Measurements from ENCODE around the gene AGBL1.
A peak's percentile ranks its signal among the peaks of the same experiment; 100 is the strongest.

AGBL1 gene

GRCh38 chr15:86079508-86080266 lies at the start of gene AGBL1:
TSS of gene AGBL1 (plus strand) at chr15:86079871.
- DNase-seq (ENCODE audit: low spot score) = peak; percentile 63

- no peak for DNase-seq (ENCODE audit: low spot score)
These were observed 44.8 kb upstream of the AGBL1 start for GRCh38 chr15:86034904-86035303.

- no peak for DNase-seq (ENCODE audit: low spot score)
These were observed 43.4 kb upstream of the AGBL1 start for GRCh38 chr15:86036243-86036642.

- DNase-seq (ENCODE audit: low spot score) = no peak
These were observed 41.2 kb upstream of the AGBL1 start for GRCh38 chr15:86038491-86038890.

- peak; percentile 38 for DNase-seq (ENCODE audit: low spot score)
These were observed 39.2 kb upstream of the AGBL1 start for GRCh38 chr15:86040356-86041033.

GRCh38 chr15:86041399-86041798 lies 38.3 kb upstream of the AGBL1 start:
- DNase-seq (ENCODE audit: low spot score) = no peak

GRCh38 chr15:86042226-86042625 lies 37.4 kb upstream of the AGBL1 start:
- no peak for DNase-seq (ENCODE audit: low spot score)

- DNase-seq (ENCODE audit: low spot score) = peak; percentile 10
These were observed 34.7 kb upstream of the AGBL1 start for GRCh38 chr15:86044981-86045380.

GRCh38 chr15:86054338-86054737 lies 25.3 kb upstream of the AGBL1 start:
- DNase-seq (ENCODE audit: low spot score) = no peak

GRCh38 chr15:86055688-86056087 lies 24.0 kb upstream of the AGBL1 start:
- DNase-seq (ENCODE audit: low spot score) = no peak

- no peak for DNase-seq (ENCODE audit: low spot score)
These were observed 19.8 kb upstream of the AGBL1 start for GRCh38 chr15:86059851-86060250.

GRCh38 chr15:86060674-86061073 lies 19.0 kb upstream of the AGBL1 start:
- no peak for DNase-seq (ENCODE audit: low spot score)

- no peak for DNase-seq (ENCODE audit: low spot score)
These were observed 18.1 kb upstream of the AGBL1 start for GRCh38 chr15:86061581-86061980.

GRCh38 chr15:86062646-86063243 lies 16.9 kb upstream of the AGBL1 start:
- no peak for DNase-seq (ENCODE audit: low spot score)

GRCh38 chr15:86063356-86064095 lies 16.1 kb upstream of the AGBL1 start:
- DNase-seq (ENCODE audit: low spot score) = no peak

- no peak for DNase-seq (ENCODE audit: low spot score)
These were observed 15.3 kb upstream of the AGBL1 start for GRCh38 chr15:86064326-86064725.

- DNase-seq (ENCODE audit: low spot score) = no peak
These were observed 13.4 kb upstream of the AGBL1 start for GRCh38 chr15:86066174-86066834.

- no peak for DNase-seq (ENCODE audit: low spot score)
These were observed 6.4 kb upstream of the AGBL1 start for GRCh38 chr15:86073281-86073680.

GRCh38 chr15:86076468-86076867 lies 3.2 kb upstream of the AGBL1 start:
- no peak for DNase-seq (ENCODE audit: low spot score)

- DNase-seq (ENCODE audit: low spot score) = peak; percentile 34
These were observed 2.6 kb upstream of the AGBL1 start for GRCh38 chr15:86077070-86077469.

GRCh38 chr15:86080302-86080701 lies 631 bp downstream of the AGBL1 start:
- no peak for DNase-seq (ENCODE audit: low spot score)

Data from iPS-NIHi11 (cell line).